Gastroesophageal sphincter (tissue), 4 donors: ENCODE results near the gene ALOXE3. TPM values are rescaled to one million over a fixed set of nuclear protein-coding genes. Genes with fewer than 3 reads are reported as not detected.

Experiments
- ATAC-seq: fragments of 150-250 bp; one replicate; pipeline ENCODE4 v1.9.1; 2016; ENCODE audit warnings: mild to moderate bottlenecking, moderate library complexity
- H3K27ac ChIP-seq, 4 donors: fragments of 200-600 bp; sonication (generic) in 3 of 4; 1 replicate in 3 of 4; 2 replicates in 1 of 4; pipeline ENCODE4 v1.5.1; 2016 to 2019
- H3K27me3 ChIP-seq: fragments of 200-600 bp; sonication (generic); one replicate; pipeline ENCODE4 v1.5.1; 2019
- H3K36me3 ChIP-seq, 2 donors: fragments of 200-600 bp; sonication (generic); one replicate each; pipeline ENCODE4 v1.5.1; 2019; ENCODE audit warnings: control low read depth in 1 of 2
- H3K4me1 ChIP-seq, 3 donors: fragments of 200-600 bp; sonication (generic); 1 replicate in 2 of 3; 2 replicates in 1 of 3; pipeline ENCODE4 v1.5.1; 2016 to 2019; ENCODE audit warnings: control low read depth in 2 of 3
- H3K4me3 ChIP-seq, 2 donors: fragments of 200-600 bp; sonication (generic); one replicate each; pipeline ENCODE4 v1.5.1; 2019; ENCODE audit warnings: mild to moderate bottlenecking in 1 of 2, moderate library complexity in 1 of 2
- H3K9me3 ChIP-seq, 3 donors: fragments of 200-600 bp; sonication (generic); one replicate each; pipeline ENCODE4 v1.5.1; 2017 to 2019; ENCODE audit warnings: control low read depth in 2 of 3
- EP300 ChIP-seq: sonication (generic); formaldehyde crosslinking; IDR thresholded peaks from one replicate; pipeline ENCODE4 v1.6.1; 2017; ENCODE audit warnings: antibody characterized with exemption, mild to moderate bottlenecking
- POLR2A ChIP-seq, 2 donors: fragments of 450-650 bp; IDR thresholded peaks; one replicate each; pipeline ENCODE4 v1.6.1; 2017; ENCODE audit warnings: antibody characterized with exemption in 2 of 2, mild to moderate bottlenecking in 2 of 2, moderate library complexity in 1 of 2
- POLR2AphosphoS5 ChIP-seq: sonication (generic); formaldehyde crosslinking; IDR thresholded peaks from one replicate; pipeline ENCODE4 v1.6.1; 2017; ENCODE audit warnings: antibody characterized with exemption
- WGBS, 2 donors: methylation state at CpG; one replicate each; pipeline ENCODE4 v1.1.5; 2018; ENCODE audit warnings: low coverage in 1 of 2; 5-methylcytosine and 5-hydroxymethylcytosine counted together
- total RNA-seq, 4 donors: library from RNA; depleted of rRNA; stranded (reverse); fragments of >200 nt; gene quantifications; one replicate each; pipeline ENCODE4 v1.1.0, GENCODE V29; 2016
- TF ChIP-seq, protein P1 (sequence below), 4 experiments: fragments of 200-600 bp in 2 of 4; fragments of 450-650 bp in 2 of 4; sonication (generic) in 1 of 4; IDR thresholded peaks; one replicate each; pipeline ENCODE4 v1.5.1; 2017 to 2019; ENCODE audit warnings: antibody characterized with exemption in 4 of 4, mild to moderate bottlenecking in 2 of 4, moderate library complexity in 2 of 4

Gene ALOXE3
- total RNA-seq, 4 donors from 2014 or later, result 0.37 TPM; not detected in 3

DNA sequence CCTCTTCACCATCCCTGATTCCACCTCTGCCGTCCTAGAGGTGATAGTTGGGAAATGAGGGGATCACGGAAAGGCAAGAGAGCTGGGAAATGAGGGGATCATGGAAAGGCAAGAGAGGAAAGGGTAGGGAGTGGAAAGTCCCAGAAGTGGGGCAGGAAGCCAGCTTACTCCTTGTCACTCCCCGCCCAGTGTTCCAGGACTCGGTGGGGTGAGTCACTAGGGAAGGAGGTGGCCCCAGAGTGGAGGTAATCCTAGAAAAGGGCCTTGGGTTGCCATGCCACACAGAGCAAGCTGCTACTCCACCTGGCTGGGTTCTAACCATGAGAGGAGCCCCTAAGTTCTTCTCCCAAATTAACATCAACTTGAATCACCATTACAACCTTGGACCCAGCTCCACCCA, 14.8 kb downstream of the ALOXE3 start:
- ATAC-seq, result no peak
- Histone ChIP-seq H3K27me3 (peaks cover 6% of the 10 kb centered on the region), H3K36me3 (no peaks in the 10 kb centered on the region), H3K4me3 (no peak overlapping the region), H3K9me3 (no peaks in the 10 kb centered on the region), H3K4me1 (no peaks in the 10 kb centered on the region), H3K27ac (no peak overlapping the region)
- WGBS, 2 donors, result 28 to 57% methylated on average over 2 of the region's 4 CpGs
- TF ChIP-seq EP300 (no peak), POLR2AphosphoS5 (no peak), POLR2A (IDR thresholded peaks at IDR 0.05) (no peak)
- TF ChIP-seq, protein P1, sequence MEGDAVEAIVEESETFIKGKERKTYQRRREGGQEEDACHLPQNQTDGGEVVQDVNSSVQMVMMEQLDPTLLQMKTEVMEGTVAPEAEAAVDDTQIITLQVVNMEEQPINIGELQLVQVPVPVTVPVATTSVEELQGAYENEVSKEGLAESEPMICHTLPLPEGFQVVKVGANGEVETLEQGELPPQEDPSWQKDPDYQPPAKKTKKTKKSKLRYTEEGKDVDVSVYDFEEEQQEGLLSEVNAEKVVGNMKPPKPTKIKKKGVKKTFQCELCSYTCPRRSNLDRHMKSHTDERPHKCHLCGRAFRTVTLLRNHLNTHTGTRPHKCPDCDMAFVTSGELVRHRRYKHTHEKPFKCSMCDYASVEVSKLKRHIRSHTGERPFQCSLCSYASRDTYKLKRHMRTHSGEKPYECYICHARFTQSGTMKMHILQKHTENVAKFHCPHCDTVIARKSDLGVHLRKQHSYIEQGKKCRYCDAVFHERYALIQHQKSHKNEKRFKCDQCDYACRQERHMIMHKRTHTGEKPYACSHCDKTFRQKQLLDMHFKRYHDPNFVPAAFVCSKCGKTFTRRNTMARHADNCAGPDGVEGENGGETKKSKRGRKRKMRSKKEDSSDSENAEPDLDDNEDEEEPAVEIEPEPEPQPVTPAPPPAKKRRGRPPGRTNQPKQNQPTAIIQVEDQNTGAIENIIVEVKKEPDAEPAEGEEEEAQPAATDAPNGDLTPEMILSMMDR (IDR thresholded peaks at IDR 0.05), result no peak

GRCh38 chr17:8101721-8102120, 16.6 kb downstream of the ALOXE3 start:
- ATAC-seq, result no peak
- no peaks in the 10 kb centered on the region for H3K9me3 ChIP-seq
- H3K27ac ChIP-seq, result no peak overlapping the region
- TF ChIP-seq POLR2A (IDR thresholded peaks at IDR 0.05) (no peak), POLR2AphosphoS5 (no peak), EP300 (no peak)
- TF ChIP-seq, protein P1 (IDR thresholded peaks at IDR 0.05), result no peak
- no peaks in the 10 kb centered on the region for H3K36me3 ChIP-seq
- no peak overlapping the region for H3K4me3 ChIP-seq
- 75 to 83% methylated on average over 2 to 4 of the region's 6 CpGs for WGBS, 2 donors
- H3K4me1 ChIP-seq, result no peaks in the 10 kb centered on the region
- peaks cover 8% of the 10 kb centered on the region for H3K27me3 ChIP-seq

DNA sequence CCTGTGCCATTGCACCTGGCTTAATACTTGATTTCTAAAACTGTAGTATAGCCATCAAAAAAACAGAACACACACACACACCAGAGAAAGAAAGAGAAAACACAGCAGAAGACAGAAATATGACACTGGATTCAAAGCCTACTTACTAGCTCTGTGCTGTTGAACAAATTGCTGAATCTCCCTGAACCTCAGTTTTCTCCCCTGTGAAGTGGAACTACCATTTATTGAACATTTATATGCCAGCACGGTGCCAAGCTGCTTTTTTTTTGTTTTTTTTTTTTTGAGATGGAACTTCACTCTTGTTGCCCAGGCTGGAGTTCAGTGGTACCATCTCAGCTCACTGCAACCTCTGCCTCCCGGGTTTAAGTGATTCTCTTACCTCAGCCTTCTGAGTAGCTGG, 17.6 kb downstream of the ALOXE3 start:
- Histone ChIP-seq H3K9me3 (no peaks in the 10 kb centered on the region), H3K27ac (no peak overlapping the region), H3K4me1 (no peaks in the 10 kb centered on the region), H3K36me3 (no peaks in the 10 kb centered on the region), H3K4me3 (no peak overlapping the region), H3K27me3 (peaks cover 18% of the 10 kb centered on the region)
- WGBS, 2 donors, result 30 to 82% methylated on average over 1 to 2 of the region's 2 CpGs
- no peak for ATAC-seq
- no peak for TF ChIP-seq POLR2AphosphoS5
- no peak for TF ChIP-seq EP300
- TF ChIP-seq POLR2A (IDR thresholded peaks at IDR 0.05), result no peak
- TF ChIP-seq, protein P1 (IDR thresholded peaks at IDR 0.05), result no peak

GRCh38 chr17:8100111-8100510, 18.2 kb downstream of the ALOXE3 start:
- TF ChIP-seq EP300, result no peak
- no peak for TF ChIP-seq POLR2AphosphoS5
- Histone ChIP-seq H3K27ac (no peak overlapping the region), H3K4me3 (no peak overlapping the region), H3K27me3 (peaks cover 24% of the 10 kb centered on the region), H3K4me1 (no peaks in the 10 kb centered on the region), H3K9me3 (no peaks in the 10 kb centered on the region), H3K36me3 (no peaks in the 10 kb centered on the region)
- ATAC-seq, result no peak
- WGBS, 2 donors, result 40 to 43% methylated on average over 1 to 2 of the region's 2 CpGs

- Histone ChIP-seq H3K4me3 (no peak overlapping the region), H3K27me3 (peaks cover 57% of the 10 kb centered on the region)
These were observed 21.8 kb downstream of the ALOXE3 start for GRCh38 chr17:8096541-8096940.

More at GRCh38 chr17:8096541-8096940, 21.8 kb downstream of the ALOXE3 start:
- no peak for ATAC-seq
- Histone ChIP-seq H3K27ac (no peak overlapping the region), H3K36me3 (no peaks in the 10 kb centered on the region), H3K4me1 (no peaks in the 10 kb centered on the region), H3K9me3 (no peaks in the 10 kb centered on the region)
- TF ChIP-seq POLR2AphosphoS5 (no peak), POLR2A (IDR thresholded peaks at IDR 0.05) (no peak)
- TF ChIP-seq, protein P1 (IDR thresholded peaks at IDR 0.05), result no peak
- WGBS, 2 donors, result 57% methylated on average over 2 of the region's 8 CpGs; no CpG with 5 or more reads in 1 of the 2 donors
